Measurements from ENCODE around the gene SLC10A7. TPM values are rescaled to one million over a fixed set of nuclear protein-coding genes. Genes with fewer than 3 reads are reported as not detected.

Gene SLC10A7, protein sequence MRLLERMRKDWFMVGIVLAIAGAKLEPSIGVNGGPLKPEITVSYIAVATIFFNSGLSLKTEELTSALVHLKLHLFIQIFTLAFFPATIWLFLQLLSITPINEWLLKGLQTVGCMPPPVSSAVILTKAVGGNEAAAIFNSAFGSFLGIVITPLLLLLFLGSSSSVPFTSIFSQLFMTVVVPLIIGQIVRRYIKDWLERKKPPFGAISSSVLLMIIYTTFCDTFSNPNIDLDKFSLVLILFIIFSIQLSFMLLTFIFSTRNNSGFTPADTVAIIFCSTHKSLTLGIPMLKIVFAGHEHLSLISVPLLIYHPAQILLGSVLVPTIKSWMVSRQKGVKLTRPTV
- 8.2 and 10.7 TPM in 2 replicates for total RNA-seq

DNA sequence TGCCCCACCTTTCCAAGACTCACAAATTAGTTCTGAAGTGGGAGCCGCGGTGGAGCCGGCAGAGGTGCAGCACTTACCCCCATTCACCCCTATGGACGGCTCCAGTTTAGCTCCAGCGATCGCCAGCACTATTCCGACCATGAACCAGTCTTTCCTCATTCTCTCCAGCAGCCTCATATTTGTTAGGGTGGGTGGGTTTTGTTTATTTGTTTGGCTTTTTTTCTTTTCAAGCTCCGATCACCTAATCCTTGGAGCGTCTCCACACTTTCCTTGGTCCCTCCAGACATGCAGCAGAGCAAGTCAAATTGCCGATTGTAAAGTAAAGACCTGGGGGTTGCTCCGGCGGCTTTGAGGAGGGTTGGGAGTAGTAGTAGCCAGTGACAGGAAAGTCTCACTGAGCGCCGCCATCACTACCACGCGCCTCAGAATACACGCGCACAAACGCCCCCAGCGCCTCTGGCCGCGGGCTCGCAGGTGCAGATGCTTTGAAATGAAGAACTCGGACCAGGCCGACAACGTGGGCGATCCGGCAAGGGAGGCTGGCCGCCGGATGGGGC is at the start of gene SLC10A7:
SLC10A7 (minus strand) TSS at position 400 of the 557 bp plus-strand sequence; CDS start at position 177, 223 bp downstream.

GRCh38 chr4:146214238-146214637 is 307.5 kb downstream of the SLC10A7 start, which contains the start of gene REELD1:
Gene REELD1 (plus strand): TSS chr4:146214538. CDS start chr4:146216953, 2,415 bp downstream.

Other genes with a start within 250 kb of the SLC10A7 start
- not detected in 2 replicates for gene POU4F2, start 117.0 kb upstream of the SLC10A7 start, total RNA-seq

All from regular cardiac myocyte (primary cell).